GM18519 (cell line): ENCODE results near the gene TRIM39.
A peak's percentile ranks its signal among the peaks of the same experiment; 100 is the strongest.
"Not testable (repeated sequence)": the region's sequence is repeated elsewhere in the genome, so short reads cannot be mapped to it uniquely, and the experiment has no call there.

ENCODE experiments used
- ATAC-seq: cut with Tn5 transposase; IDR thresholded peaks from one replicate; pipeline ENCODE4 v1.9.1; 2021; ENCODE audit warnings: mild to moderate bottlenecking, moderate library complexity; ENCODE audit not compliant: unreplicated experiment, low FRiP score

Gene TRIM39

DNA sequence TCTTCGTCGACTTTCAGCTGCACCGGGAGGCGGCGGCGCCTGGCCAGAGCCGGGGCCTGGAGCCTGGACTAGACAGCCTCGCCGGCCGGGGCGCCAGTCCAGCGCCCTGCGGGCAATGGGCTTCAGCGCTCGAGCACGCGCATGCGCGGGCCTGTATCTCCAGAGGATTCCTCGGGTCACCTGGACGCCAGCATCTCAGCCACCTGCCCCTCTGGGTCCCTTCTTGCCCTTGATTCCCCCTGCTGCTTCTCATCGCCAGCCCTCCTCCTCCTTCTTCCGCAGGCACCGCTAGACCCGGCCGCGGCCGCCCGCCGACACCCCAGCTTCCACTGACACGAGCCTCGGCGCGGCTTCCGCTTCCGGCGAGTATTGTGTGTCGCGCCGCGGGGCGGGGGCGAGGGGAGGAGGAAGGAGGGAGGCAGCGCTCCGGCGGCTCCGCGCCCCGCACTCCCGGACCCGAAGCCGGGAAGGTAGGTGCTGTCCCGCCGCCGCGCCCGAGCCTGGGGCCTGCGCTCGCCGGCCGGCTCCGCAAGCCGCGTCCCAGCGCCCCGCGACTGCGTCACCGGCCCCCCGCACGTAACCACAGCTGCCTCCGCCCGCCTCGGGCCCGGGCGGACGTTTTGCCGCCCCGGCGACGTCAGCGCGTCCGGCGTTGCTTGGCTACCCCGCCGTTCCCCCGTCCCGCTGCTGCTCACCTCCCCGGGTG, at the start of gene TRIM39:
TSS of gene TRIM39 (plus strand) at position 402 of the 706 bp plus-strand sequence. CDS start 2,391 bp downstream, outside the sequence.
- peak; percentile 75 for ATAC-seq

DNA sequence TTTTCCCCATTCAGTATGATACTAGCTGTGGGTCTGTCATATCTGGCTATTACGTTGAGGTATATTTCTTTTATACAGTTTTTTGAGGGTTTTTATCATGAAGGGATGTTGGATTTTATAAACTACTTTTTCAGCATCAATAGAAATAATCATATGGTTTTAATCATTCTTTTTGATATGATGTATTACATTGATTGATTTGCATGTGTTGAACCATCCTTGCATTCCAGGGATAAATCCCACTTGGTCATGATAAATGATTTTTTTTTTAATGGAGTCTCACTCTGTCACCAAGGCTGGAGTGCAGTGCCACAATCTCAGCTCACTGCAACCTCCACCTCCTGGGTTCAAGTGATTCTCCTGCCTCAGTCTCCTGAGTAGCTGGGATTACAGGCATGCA, 45.7 kb upstream of the TRIM39 start:
- not testable (repeated sequence) for ATAC-seq

DNA sequence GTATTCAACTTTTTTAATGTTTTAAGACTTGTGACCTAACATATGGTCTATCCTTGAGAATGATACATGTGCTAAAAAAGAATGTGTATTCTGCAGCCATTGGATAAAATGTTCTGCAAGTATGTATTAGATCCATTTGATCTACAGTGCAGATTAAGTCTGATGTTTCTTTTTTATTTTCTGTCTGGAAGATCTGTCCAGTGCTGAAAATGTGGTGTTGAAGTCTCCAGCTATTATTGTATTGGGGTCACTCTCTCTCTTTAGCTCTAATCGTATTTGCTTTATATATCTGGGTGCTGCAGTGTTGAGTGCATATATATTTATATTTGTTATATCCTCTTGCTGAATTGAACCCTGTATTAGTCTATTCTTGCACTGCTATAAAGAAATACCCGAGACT, 44.2 kb upstream of the TRIM39 start:
- ATAC-seq = no peak

- ATAC-seq = no peak
These were observed 43.0 kb upstream of the TRIM39 start for GRCh38 chr6:30283761-30284160.

DNA sequence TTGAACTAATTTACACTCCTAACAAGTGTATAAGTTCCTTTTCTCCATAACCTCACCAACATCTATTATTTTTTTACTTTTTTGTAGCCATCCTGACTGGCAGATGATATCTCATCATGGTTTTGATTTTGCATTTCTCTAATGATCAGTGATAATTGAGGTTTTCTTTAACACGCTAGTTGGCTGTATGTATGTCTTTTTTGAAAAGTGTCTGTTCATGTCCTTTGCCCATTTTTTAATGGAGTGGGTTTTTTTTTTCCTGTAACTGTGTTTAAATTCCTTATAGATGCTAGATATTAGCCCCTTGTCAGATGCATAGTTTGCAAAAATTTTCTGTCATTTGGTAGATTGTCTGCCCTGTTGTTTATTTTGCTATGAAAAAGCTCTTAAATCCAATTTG, 39.6 kb upstream of the TRIM39 start:
- ATAC-seq = no peak

DNA sequence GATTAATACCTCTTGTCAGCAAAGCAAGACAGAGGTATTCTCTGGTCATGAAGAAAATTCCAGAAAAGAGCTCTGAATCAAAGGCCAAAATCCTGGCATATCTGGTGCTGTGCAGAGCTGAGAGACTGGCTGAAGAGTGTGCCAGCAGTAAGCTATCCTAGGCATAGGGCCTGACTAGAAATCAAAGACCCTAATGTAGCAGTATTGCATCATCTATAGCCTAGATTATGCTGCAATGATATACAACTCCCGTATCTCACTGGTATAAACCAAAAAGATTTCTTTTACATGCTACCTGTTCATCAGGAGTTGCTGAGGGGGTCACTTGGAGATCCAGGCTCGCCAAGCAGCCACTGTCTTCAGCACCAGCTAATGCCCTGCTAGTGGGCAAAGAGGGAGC, 30.9 kb upstream of the TRIM39 start:
- no peak for ATAC-seq

- ATAC-seq = no peak
These were observed 22.7 kb upstream of the TRIM39 start for GRCh38 chr6:30304002-30304401.

DNA sequence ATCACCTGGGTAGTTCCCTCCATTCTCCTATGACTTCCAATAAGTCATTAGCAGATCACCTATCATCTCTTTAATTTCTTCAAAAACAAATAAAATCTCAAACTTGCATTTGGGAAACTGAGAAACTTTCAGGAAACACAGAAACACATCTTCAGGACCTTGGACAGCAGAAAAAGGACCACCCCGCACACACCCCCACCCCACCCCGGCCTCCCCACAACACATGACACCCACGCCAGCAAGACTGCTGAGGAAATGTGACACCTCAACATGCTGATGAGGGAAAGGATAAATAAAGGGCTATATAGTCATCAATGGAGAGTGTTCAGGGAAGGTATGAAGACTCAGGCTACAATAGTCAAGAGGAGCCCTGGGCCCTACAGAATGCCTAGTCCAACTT, 15.6 kb upstream of the TRIM39 start:
- ATAC-seq = no peak

- no peak for ATAC-seq
These were observed 15.1 kb upstream of the TRIM39 start for GRCh38 chr6:30311671-30312070.

DNA sequence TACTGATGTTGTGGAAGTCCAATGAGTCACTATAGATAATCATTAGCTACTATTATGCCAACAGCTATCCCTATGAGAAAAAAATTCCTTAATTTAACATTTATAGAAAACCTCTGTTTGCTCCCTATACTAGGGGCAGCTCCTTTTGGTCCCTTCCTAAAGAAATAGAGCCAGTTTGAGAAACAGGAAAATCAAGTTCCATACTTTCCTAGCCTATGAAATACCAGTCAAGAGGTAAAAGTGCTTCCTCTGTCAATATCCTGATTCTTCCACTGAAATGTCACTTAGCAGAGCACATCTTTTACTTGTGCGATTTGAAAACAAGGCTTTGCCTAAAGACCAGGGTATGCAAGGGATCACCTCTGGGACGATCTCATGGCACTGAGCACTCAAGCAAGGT, 14.5 kb upstream of the TRIM39 start:
- no peak for ATAC-seq

GRCh38 chr6:30312676-30313321, 13.9 kb upstream of the TRIM39 start:
- no peak for ATAC-seq

DNA sequence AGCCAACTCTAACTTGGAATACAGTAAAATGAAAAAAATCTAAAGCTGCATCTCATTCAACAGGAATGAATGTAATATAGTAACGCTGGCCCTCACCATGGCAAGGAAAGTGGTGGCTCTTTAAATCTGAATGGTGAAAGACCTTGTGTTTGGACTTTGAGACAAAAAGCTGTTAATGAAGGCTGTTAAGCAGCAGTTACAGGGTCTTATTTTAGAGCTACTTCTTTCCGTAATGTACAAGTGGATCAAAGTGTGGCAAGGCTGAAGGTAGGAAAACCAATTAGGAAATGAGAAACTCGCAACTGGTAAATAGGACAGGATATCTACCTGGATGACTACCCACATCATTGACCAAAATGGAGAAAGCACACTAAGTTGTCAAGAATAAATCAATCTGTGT, 11.6 kb upstream of the TRIM39 start:
- ATAC-seq = no peak

GRCh38 chr6:30317913-30318589, 8.7 kb upstream of the TRIM39 start:
- ATAC-seq = no peak

GRCh38 chr6:30319146-30319835, 7.4 kb upstream of the TRIM39 start:
- ATAC-seq = no peak

DNA sequence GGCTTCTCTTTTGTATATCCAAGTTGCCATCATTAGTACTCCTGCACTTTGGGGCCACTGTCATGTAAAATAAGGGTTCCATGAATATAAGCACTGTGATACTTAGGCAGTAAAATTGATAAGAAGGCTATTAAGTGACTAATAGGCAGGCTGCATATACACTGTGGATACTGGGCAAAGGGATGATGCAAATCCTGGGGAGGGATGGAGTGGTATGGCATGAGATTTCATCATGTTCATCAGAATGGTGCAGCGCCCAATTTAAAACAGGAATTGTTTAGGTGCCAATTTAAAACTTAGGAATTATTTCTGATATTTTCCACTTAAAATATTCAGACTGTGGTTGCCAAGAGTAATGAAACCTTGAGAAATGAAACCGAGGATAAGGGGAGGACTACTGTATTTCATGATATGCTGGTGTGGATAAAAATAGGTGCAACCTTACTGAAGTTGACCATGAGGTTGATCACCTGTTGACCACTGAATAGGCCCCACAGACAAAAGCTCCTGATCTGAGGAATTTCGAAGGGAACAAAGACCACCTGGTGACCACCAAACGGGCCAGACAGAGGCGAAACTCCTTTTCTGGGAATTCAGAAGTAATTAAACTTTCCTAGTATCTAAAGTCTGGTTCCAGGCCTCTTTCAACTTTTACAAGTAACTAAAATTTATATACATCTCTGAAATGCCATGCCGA, 4.9 kb upstream of the TRIM39 start:
- no peak for ATAC-seq

DNA sequence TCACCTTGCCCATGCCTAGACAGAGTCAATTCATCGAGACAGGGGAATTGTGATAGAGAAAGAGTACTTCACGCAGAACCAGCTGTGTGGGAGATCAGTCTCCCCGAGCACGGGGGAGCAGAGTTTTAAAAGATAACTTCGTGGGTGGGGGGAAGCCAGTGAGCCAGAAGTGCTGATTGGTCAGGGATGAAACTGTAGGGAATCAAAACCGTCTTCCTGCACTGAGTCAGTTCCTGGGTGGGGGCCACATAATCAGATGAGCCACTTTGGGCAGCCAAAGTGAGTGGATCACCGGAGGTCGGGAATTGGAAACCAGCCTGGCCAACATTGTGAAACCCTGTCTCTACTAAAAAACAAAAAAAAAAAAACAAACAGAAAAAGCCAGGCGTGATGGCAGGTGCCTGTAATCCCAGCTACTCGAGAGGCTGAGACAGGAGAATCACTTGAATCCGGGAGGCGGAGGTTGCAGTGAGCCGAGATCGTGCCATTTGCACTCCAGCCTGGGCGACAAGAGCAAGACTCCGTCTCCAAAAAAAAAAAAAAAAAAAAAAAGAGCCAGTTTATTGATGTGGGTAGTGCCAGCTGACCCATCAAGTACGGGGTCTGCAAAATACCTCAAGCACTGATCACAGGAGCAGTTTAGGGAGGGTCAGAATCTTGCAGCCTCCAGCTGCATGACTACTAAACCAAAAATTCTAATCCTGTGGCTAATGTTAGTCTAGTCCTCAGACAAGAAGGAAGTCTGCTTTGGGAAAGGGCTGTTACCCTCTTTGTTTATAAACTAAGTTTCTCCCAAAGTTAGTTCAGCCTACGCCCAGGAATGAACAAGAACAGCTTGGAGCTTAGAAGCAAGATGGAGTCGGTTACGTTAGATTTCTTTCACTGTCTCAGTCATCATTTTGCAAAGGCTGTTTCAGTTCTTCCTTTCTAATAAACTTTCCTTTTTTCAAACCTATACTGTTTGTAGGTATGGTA, 3.9 kb upstream of the TRIM39 start:
- ATAC-seq = no peak

GRCh38 chr6:30323806-30324205, 2.9 kb upstream of the TRIM39 start:
- ATAC-seq = no peak

DNA sequence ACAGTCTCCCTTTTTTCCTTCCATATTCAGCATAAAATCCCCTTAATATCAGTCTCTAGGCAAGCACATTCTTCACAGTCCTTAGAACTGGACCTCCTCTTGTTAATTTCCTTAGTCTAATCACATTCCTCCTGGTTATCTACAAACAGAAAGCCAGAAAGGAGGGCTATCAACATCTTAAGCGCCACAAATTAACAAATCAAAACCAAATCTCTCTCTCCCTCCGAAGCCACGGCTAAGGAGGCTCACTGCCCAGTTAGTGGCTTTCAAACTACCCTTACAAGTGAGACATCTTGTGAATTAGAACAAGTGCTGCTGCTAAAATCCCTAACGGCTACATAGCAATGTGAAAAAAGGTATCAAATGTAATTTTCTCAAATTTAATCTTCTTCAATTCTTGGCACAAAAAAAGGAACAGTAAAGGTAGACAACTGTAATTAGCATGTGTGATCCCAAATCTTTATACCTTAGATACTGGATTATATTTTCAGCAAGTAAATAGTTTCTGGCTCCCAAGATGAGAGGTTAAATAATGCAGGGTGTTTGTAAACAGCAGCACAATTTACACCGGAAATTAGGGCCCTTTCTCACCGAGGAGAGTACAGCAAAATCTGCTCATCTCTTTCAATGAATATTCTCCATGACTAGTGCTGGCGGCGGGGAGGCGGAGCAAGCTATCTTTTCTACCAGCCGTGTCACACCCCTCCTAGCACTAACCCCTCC, 1.4 kb upstream of the TRIM39 start:
- ATAC-seq = no peak
